GM12878 (cell line): ENCODE measurements around the gene MTHFR.

Experiments
- EP300 ChIP-seq, 2 experiments: fragments of 150-350 bp in 1 of 2; IDR thresholded peaks; 2 replicates each; pipeline ENCODE4 v1.6.1; 2011 to 2012; ENCODE audit warnings: low read depth in 2 of 2, low read length in 2 of 2, borderline replicate concordance in 1 of 2, improper control_type of control experiment in 1 of 2, inconsistent platforms in 1 of 2; ENCODE audit not compliant: control insufficient read depth in 1 of 2
- HCFC1 ChIP-seq: fragments of 150-350 bp; IDR thresholded peaks from 2 replicates; pipeline ENCODE4 v1.6.1; 2014; ENCODE audit warnings: low read length
- HDAC2 ChIP-seq: fragments of 200-600 bp; sonication (generic); IDR thresholded peaks from 2 replicates; pipeline ENCODE4 v1.6.1; 2017
- IRF4 ChIP-seq: IDR thresholded peaks from 2 replicates; pipeline ENCODE4 v1.6.1; 2011; ENCODE audit warnings: low read depth, low read length
- KLF5 ChIP-seq: fragments of 450-650 bp; IDR thresholded peaks from 2 replicates; pipeline ENCODE4 v1.6.1; 2014; ENCODE audit warnings: mild to moderate bottlenecking; ENCODE audit not compliant: partially characterized antibody
- POLR2A ChIP-seq: IDR thresholded peaks from 2 replicates; pipeline ENCODE4 v1.6.1; 2011; ENCODE audit warnings: low read depth, mild to moderate bottlenecking, low read length
- SIN3A ChIP-seq: IDR thresholded peaks from 2 replicates; pipeline ENCODE4 v1.6.1; 2012; ENCODE audit warnings: low read depth, low read length, improper control_type of control experiment
- TAF1 ChIP-seq: IDR thresholded peaks from 2 replicates; pipeline ENCODE4 v1.6.1; 2011; ENCODE audit warnings: mild to moderate bottlenecking, low read depth, low read length, borderline replicate concordance

DNA sequence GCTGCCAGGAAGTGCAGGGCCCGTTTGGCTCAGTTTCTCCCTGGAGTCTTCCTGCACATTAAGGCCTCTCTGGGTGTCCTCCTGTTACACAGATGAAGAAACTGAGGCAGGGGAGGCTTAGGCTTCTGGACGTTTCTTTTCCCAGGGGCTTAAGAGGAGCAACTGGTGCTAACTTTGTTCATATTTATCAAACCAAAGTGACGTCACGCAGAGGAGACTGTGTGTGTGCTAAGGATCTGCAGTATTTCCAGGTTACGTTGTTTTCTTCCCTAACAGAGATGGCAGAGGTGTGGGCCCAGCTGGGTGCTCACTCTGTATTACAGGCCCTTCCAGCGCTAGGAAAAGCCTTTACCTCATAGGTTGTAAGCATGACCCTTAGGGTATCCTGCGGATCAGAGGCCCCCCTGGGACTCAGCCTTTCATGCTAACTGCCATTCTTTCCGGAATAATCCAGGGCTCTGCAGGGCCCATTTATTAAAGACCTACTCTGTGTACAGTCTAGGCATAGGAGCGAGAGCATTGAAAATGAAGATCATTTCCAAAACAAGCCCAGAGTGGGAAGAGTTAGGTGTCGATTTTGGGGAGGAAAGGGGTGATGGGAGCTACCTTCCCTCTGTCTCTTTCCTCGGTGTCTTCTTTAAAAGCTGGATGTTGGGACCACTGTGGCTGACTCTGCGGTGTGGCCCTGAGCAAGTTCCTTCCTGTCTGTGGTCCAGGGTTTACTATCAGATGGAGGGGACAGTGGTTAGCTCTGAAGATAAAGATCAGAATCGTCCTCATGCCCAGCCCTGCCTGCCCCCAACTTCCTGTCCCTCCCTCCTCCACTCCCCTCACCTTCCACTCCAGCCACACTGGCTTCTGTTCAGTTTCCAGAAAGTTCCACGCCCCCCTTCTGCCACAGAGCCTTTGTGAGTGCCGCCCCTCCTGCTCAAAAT, 65.2 kb downstream of the MTHFR start:
- TF ChIP-seq POLR2A (no peak), EP300 (IDR thresholded peaks at IDR 0.05; ENCODE audit: borderline replicate concordance in 1 of 2, control insufficient read depth in 1 of 2, low read depth in 2 of 2, low read length in 2 of 2) (no peak), KLF5 (no peak), HCFC1 (no peak), HDAC2 (no peak), TAF1 (no peak), SIN3A (no peak), IRF4 (no peak)
